Mesenchymal stem cell (in vitro differentiated cells and primary cell): ENCODE results near the gene GTSF1L.
A peak's percentile ranks its signal among the peaks of the same experiment; 100 is the strongest.
"Not testable (repeated sequence)": the region's sequence is repeated elsewhere in the genome, so short reads cannot be mapped to it uniquely, and the experiment has no call there.

Source experiments
- DNase-seq: peaks from one replicate; pipeline ENCODE4 v3.0.0-alpha.2; 2013
- H2AFZ ChIP-seq: one replicate; pipeline ENCODE4 v1.6.1; 2013; ENCODE audit warnings: low read depth, mild to moderate bottlenecking, control low read depth, inconsistent platforms, low read length, moderate library complexity
- H2AK5ac ChIP-seq: 2 replicates; pipeline ENCODE4 v1.6.1; 2013; ENCODE audit warnings: low read length, moderate library complexity, mild to moderate bottlenecking, inconsistent platforms; ENCODE audit not compliant: severe bottlenecking
- H2BK120ac ChIP-seq: one replicate; pipeline ENCODE4 v1.6.1; 2013; ENCODE audit warnings: low read depth, mild to moderate bottlenecking, inconsistent platforms, low read length, moderate library complexity
- H2BK12ac ChIP-seq, 2 experiments: one replicate each; pipeline ENCODE4 v1.6.1; 2013; ENCODE audit warnings: inconsistent platforms in 2 of 2, low read length in 2 of 2, mild to moderate bottlenecking in 2 of 2, moderate library complexity in 2 of 2, control low read depth in 1 of 2
- H2BK15ac ChIP-seq: one replicate; pipeline ENCODE4 v1.6.1; 2013; ENCODE audit warnings: mild to moderate bottlenecking, low read depth, inconsistent platforms; ENCODE audit not compliant: poor library complexity, severe bottlenecking
- H2BK5ac ChIP-seq: 2 replicates; pipeline ENCODE4 v1.6.1; 2013; ENCODE audit warnings: low read depth, mild to moderate bottlenecking, low read length, control low read depth, inconsistent platforms; ENCODE audit not compliant: poor library complexity, severe bottlenecking
- H3K14ac ChIP-seq, 2 experiments: one replicate each; pipeline ENCODE4 v1.6.1; 2013; ENCODE audit warnings: inconsistent platforms in 2 of 2, low read length in 2 of 2, control low read depth in 1 of 2, mild to moderate bottlenecking in 1 of 2, moderate library complexity in 1 of 2
- H3K18ac ChIP-seq, 2 experiments: one replicate each; pipeline ENCODE4 v1.6.1; 2013; ENCODE audit warnings: inconsistent platforms in 2 of 2, low read length in 2 of 2, control low read depth in 1 of 2, low read depth in 1 of 2, mild to moderate bottlenecking in 1 of 2
- H3K23ac ChIP-seq, 2 experiments: one replicate each; pipeline ENCODE4 v1.6.1; 2013; ENCODE audit warnings: inconsistent platforms in 2 of 2, low read length in 2 of 2, mild to moderate bottlenecking in 2 of 2, moderate library complexity in 2 of 2, control low read depth in 1 of 2
- H3K27ac ChIP-seq: 2 replicates; pipeline ENCODE4 v1.5.1; 2013; ENCODE audit warnings: mild to moderate bottlenecking, moderate library complexity, low read length, control low read depth, inconsistent platforms; ENCODE audit not compliant: poor library complexity, severe bottlenecking
- H3K27me3 ChIP-seq, 2 experiments: 2 replicates each; pipeline versions ENCODE4 v1.6.1 to v1.7.0; 2013; ENCODE audit warnings: low read length in 2 of 2, mild to moderate bottlenecking in 2 of 2, moderate library complexity in 2 of 2, control low read depth in 1 of 2, inconsistent platforms in 1 of 2; ENCODE audit not compliant: control insufficient read depth in 1 of 2, insufficient read depth in 1 of 2
- H3K36me3 ChIP-seq, 2 experiments: 2 replicates each; pipeline versions ENCODE4 v1.6.1 to v1.7.0; 2013; ENCODE audit warnings: low read length in 2 of 2, control low read depth in 1 of 2, inconsistent platforms in 1 of 2, low read depth in 1 of 2, mild to moderate bottlenecking in 1 of 2; ENCODE audit not compliant: insufficient read depth in 2 of 2, control insufficient read depth in 1 of 2
- H3K4ac ChIP-seq, 2 experiments: one replicate each; pipeline ENCODE4 v1.6.1; 2013; ENCODE audit warnings: inconsistent platforms in 2 of 2, low read length in 2 of 2, mild to moderate bottlenecking in 2 of 2, moderate library complexity in 2 of 2, control low read depth in 1 of 2, low read depth in 1 of 2
- H3K4me1 ChIP-seq: 2 replicates; pipeline ENCODE4 v1.6.1; 2013; ENCODE audit warnings: low read depth, low read length, control low read depth; ENCODE audit not compliant: control insufficient read depth, insufficient read depth
- H3K4me2 ChIP-seq: 2 replicates; pipeline ENCODE4 v1.6.1; 2013; ENCODE audit warnings: low read length, mild to moderate bottlenecking, inconsistent platforms; ENCODE audit not compliant: poor library complexity, severe bottlenecking
- H3K4me3 ChIP-seq, 2 experiments: 2 replicates each; pipeline versions ENCODE4 v1.5.1 to v1.7.0; 2013; ENCODE audit warnings: low read length in 2 of 2, mild to moderate bottlenecking in 2 of 2, control low read depth in 1 of 2, low read depth in 1 of 2; ENCODE audit not compliant: insufficient read depth in 1 of 2
- H3K79me1 ChIP-seq: replicated peaks from 2 replicates; pipeline ENCODE4 v1.6.1; 2013; ENCODE audit warnings: mild to moderate bottlenecking, control low read depth, low read length, inconsistent platforms; ENCODE audit not compliant: poor library complexity, severe bottlenecking
- H3K9ac ChIP-seq: 2 replicates; pipeline ENCODE4 v1.7.0; 2013; ENCODE audit warnings: mild to moderate bottlenecking, low read length, moderate library complexity
- H3K9me3 ChIP-seq: 2 replicates; pipeline ENCODE4 v1.7.0; 2013; ENCODE audit warnings: mild to moderate bottlenecking, low read length; ENCODE audit not compliant: control insufficient read depth
- H4K8ac ChIP-seq: one replicate; pipeline ENCODE4 v1.6.1; 2013; ENCODE audit warnings: inconsistent platforms, mild to moderate bottlenecking, low read length, moderate library complexity
- H4K91ac ChIP-seq: one replicate; pipeline ENCODE4 v1.6.1; 2013; ENCODE audit warnings: mild to moderate bottlenecking, low read length, inconsistent platforms
- WGBS: methylation state at CpG from one replicate; pipeline ENCODE4 v1.1.7; 2013; ENCODE audit warnings: mixed read lengths; 5-methylcytosine and 5-hydroxymethylcytosine counted together

GTSF1L gene

DNA sequence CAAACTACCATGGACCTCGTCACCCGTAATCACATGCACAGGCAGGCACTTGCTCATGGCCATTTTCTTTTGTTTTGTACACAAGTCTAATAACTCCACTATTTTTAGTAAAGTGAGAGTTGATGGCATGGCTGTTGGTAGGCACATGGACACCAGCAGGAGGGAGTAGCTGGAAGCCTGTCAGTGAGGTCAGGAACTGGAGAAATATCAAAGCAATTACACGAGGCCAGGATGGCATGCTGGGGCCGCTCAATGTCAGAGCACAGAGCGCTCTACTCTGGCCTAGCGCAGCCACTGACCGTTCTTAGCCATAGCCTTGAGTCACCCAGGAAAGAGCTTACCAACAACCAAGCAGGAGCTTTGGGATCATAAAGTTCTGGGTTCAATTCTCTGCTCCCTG, 36.1 kb upstream of the GTSF1L start:
- Histone ChIP-seq H3K4ac (no peak overlapping the region), H3K4me3 (no peak overlapping the region), H3K4me2 (no peak overlapping the region), H3K27ac (no peak overlapping the region), H3K9ac (no peak overlapping the region), H3K14ac (no peak overlapping the region), H2BK15ac (no peak overlapping the region), H2BK12ac (no peak overlapping the region), H3K18ac (no peak overlapping the region), H2AFZ (no peak overlapping the region), H2BK5ac (no peak overlapping the region), H2BK120ac (no peak overlapping the region), H3K4me1 (no peaks in the 10 kb centered on the region), H4K8ac (no peak overlapping the region), H2AK5ac (no peak overlapping the region), H3K36me3 (no peaks in the 10 kb centered on the region), H3K9me3 (no peaks in the 10 kb centered on the region), H3K23ac (no peak overlapping the region), H3K79me1 (no peaks in the 10 kb centered on the region), H4K91ac (no peak overlapping the region), H3K27me3 (peaks cover 25 to 38% of the 10 kb centered on the region in 2 experiments)
- 95% methylated on average over 5 of the region's 7 CpGs for WGBS
- DNase-seq: no peak

DNA sequence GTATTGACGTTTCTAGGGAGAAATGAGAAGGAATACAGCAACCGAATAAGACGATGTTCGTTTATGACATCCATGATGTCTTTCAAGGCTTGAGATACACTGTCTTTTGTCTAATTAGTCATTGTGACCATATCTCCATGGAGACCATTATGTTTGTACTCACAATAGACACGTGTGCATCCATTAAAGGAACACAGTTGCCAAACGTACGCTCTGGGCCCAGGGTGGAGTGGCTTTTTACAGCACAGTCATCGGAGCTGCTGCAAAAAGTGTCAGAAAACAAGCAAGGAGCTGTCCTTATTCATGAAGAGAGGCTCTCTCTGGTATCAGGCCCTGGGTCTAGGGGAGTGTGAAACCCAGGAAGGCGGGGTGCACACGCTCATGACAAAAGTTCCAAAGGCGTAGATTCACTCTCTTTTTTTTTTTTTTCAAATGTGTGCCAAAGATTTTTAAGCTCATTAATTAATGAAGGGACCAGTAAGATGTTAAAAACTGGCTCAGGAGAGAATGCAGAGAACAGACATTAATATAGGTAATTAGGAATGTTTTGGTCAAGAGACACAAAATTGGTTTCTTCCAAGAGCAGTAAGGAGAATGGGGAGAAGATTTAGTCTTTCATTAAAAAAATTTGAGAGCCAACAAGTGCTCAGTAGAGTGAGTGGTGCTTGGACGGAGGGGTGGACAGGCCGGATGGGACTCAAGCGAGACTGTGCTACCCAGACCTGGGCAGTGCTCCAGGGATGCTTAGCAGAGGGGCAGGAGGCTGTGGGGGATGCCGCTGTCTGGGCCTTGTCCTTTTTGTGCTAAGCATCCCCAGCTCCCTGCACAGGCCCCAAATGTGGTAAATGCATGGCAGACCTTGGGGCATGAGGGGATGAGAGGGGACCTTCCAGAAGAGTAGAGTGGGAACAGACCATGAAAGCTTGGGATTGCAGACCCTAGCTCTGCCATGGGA, 34.9 kb upstream of the GTSF1L start:
- H3K18ac ChIP-seq: no peak overlapping the region
- no peak overlapping the region for H3K4ac ChIP-seq
- peak; percentile 81 for DNase-seq
- H2BK120ac ChIP-seq: no peak overlapping the region
- H3K4me2 ChIP-seq: no peak overlapping the region
- no peak overlapping the region for H2BK12ac ChIP-seq
- no peaks in the 10 kb centered on the region for H3K79me1 ChIP-seq
- H2AFZ ChIP-seq: no peak overlapping the region
- H3K14ac ChIP-seq: no peak overlapping the region
- H2BK15ac ChIP-seq: no peak overlapping the region
- no peak overlapping the region for H3K27ac ChIP-seq
- H4K8ac ChIP-seq: no peak overlapping the region
- WGBS: 90% methylated on average over 15 of the region's 15 CpGs
- no peak overlapping the region for H3K4me3 ChIP-seq
- H3K9me3 ChIP-seq: no peaks in the 10 kb centered on the region
- no peak overlapping the region for H3K23ac ChIP-seq
- no peak overlapping the region for H2BK5ac ChIP-seq
- H3K27me3 ChIP-seq: peaks cover 15 to 27% of the 10 kb centered on the region in 2 experiments
- no peak overlapping the region for H2AK5ac ChIP-seq
- H3K9ac ChIP-seq: peak overlapping the region; percentile 35
- H4K91ac ChIP-seq: no peak overlapping the region
- H3K36me3 ChIP-seq: no peaks in the 10 kb centered on the region
- no peaks in the 10 kb centered on the region for H3K4me1 ChIP-seq

DNA sequence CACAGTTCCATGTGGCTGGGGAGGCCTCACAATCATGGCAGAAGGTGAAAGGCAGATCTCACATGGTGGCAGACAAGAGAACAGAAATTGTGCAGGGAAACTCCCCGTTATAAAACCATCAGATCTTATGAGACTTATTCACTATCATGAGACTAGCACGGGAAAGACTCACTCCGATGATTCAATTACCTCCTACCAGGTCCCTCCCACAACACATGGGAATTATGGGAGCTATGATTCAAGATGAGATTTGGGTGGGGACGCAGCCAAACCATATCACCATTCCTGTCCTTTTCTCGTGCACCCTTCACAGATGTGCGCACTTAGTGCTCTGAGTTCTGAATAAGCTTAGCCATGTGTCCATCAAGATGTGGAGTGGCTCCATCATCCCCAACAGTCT, 31.1 kb upstream of the GTSF1L start:
- H4K8ac ChIP-seq, H2BK12ac ChIP-seq, H3K18ac ChIP-seq, H2BK15ac ChIP-seq, H3K14ac ChIP-seq, H3K4me2 ChIP-seq, H3K27me3 ChIP-seq, H2AFZ ChIP-seq, H3K79me1 ChIP-seq, H3K4me3 ChIP-seq, H3K27ac ChIP-seq, H4K91ac ChIP-seq, H2BK5ac ChIP-seq, DNase-seq, H2AK5ac ChIP-seq, H3K9me3 ChIP-seq, H3K9ac ChIP-seq, H2BK120ac ChIP-seq, H3K4me1 ChIP-seq, H3K23ac ChIP-seq, H3K36me3 ChIP-seq, H3K4ac ChIP-seq: not testable (repeated sequence)
- 97% methylated on average over 5 of the region's 6 CpGs for WGBS

DNA sequence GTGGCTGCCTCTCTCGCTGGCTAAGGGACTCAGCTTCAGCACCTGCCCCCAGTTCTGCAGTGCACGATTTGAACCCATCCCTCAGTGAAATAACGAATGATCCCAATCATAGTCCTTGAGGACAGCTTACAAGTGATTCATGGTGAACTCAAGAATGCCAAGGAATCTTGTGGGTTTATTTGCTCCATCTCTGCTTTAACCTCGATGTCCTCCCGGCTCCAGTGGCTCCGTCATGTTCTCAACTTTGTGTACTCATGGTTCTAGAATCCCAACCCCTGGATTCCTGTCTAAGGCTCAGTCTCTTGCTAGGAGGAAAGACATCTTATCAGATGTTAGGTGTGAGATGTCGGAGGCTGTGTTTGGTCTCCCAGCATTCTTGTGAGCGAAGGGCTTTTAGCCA, 29.0 kb upstream of the GTSF1L start:
- Histone ChIP-seq H3K79me1 (no peaks in the 10 kb centered on the region), H4K8ac (no peak overlapping the region), H3K27me3 (no peaks in the 10 kb centered on the region), H3K18ac (no peak overlapping the region), H3K4me2 (no peak overlapping the region), H2BK120ac (no peak overlapping the region), H2BK12ac (peak overlapping the region in 1 of 2 experiments; percentile 48), H2BK5ac (no peak overlapping the region), H2AK5ac (no peak overlapping the region), H3K36me3 (no peaks in the 10 kb centered on the region), H3K9ac (no peak overlapping the region), H3K4me1 (peaks cover 16% of the 10 kb centered on the region), H3K14ac (no peak overlapping the region), H4K91ac (no peak overlapping the region), H3K4ac (peak overlapping the region in 1 of 2 experiments; percentile 26), H3K9me3 (no peaks in the 10 kb centered on the region), H2BK15ac (peak overlapping the region; percentile 30), H3K4me3 (no peak overlapping the region), H2AFZ (no peak overlapping the region), H3K23ac (no peak overlapping the region), H3K27ac (no peak overlapping the region)
- WGBS: 74% methylated on average over 8 of the region's 8 CpGs
- peak; percentile 59 for DNase-seq
